Cerebellar cortex (tissue), 1 donor: ENCODE measurements around the gene PDIA4.
A peak's percentile ranks its signal among the peaks of the same experiment; 100 is the strongest.
"Not testable (repeated sequence)": the region's sequence is repeated elsewhere in the genome, so short reads cannot be mapped to it uniquely, and the experiment has no call there.

Experiments
- DNase-seq: peaks from one replicate; pipeline ENCODE4 v3.0.0-alpha.2; 2015; ENCODE audit warnings: low spot score

The PDIA4 gene

DNA sequence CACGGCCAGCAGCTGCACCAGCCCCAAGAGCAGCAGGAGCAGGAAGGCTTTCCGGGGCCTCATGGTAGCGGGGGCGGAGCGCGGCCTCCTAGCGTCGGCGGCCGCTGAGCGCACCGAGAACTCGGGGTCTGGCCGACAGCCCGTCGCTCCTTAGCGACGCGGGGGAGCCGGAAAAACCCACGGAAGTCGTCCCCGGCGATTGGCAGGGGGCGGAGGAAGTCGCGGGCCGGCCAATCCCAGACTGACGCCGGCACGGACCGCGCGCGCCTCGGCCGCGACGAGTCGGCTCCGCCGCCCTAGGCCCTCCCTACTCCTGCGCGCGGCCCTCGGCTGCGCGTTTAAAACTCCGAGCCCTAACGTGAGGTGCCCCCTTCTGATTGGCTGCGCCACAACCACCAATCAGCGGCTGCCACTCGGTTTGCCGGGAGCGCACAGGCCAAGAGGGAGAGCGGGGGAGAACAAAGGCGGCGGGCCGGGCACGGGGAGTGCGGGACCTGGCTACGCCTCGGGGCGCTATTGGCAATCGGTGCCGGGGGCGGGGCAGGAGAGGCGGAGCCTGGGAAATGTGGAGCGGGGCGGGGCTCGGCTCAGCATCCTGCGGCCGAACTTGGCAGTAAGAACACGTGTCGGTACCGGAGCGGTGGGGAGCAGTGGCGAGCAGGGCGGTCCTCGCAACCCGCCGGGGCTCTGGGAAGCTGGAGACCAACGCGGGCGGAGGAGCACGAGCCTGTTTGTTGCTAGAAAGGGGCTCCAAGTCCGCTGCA, at the start of gene PDIA4:
PDIA4 (minus strand) TSS at position 160 of the 764 bp plus-strand sequence; CDS start at position 63, 97 bp downstream.
- DNase-seq = peak; percentile 99

- no peak for DNase-seq
Observed at GRCh38 chr7:149077594-149077993, 49.3 kb upstream of the PDIA4 start.

DNA sequence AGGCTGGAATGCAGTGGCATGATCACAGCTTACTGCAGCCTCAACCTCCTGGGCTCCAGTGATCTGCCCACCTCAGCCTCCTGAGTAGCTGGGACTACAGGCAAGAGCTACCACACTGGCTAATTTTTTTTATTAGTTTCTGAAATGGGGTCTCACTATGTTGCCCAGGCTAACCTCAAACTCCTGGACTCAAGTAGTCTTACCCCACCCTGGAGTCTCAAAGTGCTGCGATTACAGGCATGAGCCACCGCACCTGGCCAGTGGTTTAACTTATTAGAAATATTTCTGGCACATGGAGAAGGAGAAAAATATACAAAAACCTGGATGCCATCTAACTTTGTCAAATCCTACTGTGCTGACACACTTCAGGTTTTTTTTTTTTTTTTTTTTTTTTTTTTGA, 47.0 kb upstream of the PDIA4 start:
- DNase-seq = no peak

DNA sequence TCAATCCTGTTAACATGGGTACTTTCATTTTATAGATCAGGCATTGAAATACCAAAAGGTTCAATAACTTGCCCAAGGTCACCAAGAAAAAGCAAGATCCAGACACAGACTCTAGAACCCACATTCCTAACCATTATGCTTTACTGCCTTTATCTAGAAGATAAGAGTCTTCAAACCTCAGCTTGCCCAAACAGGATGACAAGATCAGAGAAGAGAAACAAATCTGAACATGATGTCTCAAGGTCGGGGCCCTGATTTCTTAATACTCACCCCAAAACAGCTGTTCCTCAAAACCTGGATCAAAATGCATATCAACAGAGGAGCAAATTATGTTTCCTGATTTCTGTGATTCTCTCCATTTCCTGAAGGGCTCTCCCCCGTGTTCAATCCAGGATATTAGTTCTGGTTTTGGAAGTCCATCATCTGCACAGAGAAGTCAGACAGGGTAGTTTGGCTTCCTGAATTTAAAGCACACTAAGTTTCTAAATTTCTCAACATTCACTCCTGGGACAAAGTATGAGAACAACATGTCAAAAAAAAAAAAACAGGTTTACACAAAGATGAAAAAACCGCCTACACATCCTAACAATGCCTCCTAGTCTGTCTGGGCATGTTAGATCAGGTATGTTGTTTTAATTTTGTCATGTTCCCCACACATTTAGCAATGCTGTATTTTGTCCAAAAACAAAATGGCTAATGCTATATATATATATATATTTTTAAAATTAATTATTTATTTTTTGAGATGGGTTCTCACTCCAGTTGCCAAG, 46.0 kb upstream of the PDIA4 start:
- DNase-seq = no peak

GRCh38 chr7:149072438-149072775, 44.1 kb upstream of the PDIA4 start:
- no peak for DNase-seq

GRCh38 chr7:149071641-149072437, 43.5 kb upstream of the PDIA4 start:
- peak; percentile 44 for DNase-seq

DNA sequence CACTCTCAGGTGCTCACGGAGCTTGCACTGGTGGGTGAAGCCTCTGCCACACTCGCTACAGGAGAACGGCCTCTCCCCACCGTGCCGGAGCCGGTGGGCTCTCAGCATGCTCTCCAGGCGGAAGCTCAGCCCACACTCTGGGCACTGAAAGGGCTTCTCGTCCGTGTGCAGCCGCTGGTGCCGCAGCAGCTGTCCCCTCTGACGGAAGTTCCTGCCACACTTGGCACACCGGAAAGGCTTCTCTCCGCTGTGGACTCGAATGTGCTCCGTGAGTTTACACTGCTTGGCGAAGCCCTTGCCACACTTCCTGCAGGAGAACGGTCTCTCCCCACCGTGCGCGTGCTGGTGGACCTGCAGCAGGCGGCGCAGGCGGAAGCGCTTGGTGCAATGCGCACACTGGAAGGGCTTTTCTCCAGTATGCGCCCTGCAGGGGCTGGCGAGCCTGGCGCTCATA, 42.9 kb upstream of the PDIA4 start:
- DNase-seq = no peak

DNA sequence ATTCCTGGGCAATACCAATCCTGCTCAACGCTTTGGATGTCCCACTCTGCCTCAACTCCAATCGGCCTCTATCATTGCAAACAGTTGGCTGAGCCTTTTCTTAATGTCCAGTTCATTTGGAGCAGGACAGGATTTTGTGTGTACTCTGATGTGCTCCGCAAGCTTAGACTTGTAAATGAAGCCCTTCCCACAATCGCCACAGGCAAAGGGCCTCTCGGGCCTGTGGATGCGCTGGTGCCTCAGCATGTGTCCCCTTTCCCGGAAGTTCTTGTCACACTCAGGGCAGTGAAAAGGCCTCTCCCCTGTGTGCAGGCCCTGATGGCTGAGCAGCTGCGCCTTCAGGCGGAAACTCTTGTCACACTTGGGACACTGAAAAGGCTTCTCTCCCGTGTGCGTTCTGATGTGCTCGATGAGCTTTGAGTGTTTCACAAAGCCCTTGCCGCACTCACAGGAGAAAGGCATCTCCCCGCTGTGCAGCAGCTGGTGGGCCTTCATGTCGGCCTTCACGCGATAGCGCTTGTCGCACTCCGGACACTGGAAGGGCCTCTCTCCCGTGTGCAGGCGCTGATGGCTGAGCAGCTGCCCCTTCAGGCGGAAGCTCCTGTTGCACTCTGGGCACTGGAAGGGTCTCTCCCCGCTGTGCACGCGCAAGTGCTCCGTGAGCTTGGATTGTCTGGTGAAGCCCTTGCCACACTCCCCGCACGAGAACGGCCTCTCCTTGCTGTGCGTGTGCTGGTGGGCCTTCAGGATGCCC, 42.2 kb upstream of the PDIA4 start:
- DNase-seq = no peak

DNA sequence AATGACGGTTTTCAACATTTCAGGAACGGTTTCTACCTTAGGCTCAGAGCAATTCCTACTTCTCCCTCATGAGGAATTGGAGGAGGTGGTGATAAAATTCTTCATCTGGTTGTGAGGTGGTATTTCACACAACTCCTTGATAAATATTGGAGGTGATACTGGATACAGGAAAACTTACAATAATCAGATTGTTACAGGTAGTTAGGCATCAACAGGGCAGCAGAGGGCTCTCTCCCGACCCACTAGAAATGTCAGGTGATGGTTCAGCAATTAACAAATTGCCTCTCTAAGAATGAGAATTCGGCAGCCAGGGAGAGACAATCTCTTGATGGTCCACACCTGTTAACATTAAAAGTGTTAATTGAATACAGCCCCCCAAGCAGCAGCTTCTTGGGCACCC, 39.6 kb upstream of the PDIA4 start:
- no peak for DNase-seq

DNA sequence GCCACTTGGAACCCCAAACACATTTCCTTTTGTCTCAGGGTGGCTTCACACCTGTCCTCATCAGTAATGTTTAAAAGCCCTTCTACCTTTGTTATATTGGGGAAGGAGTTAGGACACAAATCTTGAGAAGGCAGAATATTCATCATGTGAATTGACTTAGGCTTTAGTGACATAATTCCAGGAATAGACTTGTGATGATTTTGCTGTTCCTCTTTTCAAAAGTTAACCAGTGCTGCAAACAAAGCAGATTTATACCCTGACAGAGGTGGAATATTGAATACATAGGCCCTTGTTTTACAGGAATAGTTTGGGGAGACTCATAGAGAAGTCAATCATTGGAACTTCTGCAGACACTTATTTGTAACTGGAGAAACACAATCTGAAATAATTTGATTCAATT, 35.2 kb upstream of the PDIA4 start:
- no peak for DNase-seq

- DNase-seq = not testable (repeated sequence)
Observed at GRCh38 chr7:149062217-149062899, 34.1 kb upstream of the PDIA4 start.

DNA sequence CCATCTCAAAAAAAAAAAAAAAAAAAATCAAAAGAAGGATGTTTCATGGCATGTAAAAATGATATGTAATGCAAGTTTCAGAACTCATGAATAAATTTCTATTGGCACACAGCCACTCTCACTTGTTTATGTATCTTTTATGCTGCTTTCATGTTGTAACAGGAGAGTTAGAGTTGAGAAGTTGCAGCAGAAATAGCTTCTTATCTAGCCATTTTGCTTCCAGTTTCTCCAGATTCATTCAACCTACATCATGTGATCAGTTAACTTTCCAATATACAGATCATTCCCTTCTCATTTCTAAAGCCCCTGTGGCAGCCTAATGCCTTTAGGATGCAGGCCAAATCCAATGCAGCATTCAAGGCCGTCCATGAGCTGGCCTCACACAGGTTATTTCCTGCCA, 31.9 kb upstream of the PDIA4 start:
- no peak for DNase-seq

GRCh38 chr7:149053885-149054284, 25.6 kb upstream of the PDIA4 start:
- DNase-seq = no peak

- no peak for DNase-seq
Observed at GRCh38 chr7:149053384-149053783, 25.1 kb upstream of the PDIA4 start.

DNA sequence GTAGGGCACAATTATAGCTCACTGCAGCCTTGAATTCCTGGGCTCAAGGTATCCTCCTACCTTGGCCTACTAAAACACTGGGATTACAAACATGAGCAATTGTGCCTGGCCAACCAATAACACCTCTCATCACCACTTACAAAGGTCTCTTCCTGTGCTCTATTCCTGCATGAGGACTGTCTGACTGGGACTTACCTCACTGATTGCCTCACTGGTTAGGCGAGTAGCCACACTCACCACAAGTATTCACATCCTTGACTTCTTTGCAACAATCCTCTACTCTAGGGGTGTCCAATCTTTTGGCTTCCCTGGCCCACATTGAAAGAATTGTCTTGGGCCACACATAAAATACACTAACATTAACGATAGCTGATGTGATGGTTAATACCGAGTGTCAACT, 22.6 kb upstream of the PDIA4 start:
- no peak for DNase-seq

DNA sequence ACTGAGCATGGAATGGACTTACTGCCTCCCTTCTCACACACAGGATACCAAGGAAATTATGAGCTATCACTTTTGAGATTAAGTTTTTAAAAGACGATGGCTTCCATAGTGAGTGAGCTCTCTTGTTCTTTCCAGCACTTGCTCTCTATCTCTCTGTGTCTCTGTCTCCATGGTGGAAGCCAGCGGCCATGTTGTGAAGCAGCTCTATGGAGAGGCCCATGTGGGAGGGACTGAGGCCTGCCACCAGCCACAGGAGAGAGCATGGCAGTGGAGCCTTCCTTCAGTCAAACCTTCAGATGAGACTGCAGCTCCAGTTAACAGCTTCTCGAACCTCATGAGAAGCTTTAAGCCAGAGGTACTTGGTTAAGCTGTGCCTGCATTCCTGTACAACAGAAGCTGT, 20.5 kb upstream of the PDIA4 start:
- no peak for DNase-seq

DNA sequence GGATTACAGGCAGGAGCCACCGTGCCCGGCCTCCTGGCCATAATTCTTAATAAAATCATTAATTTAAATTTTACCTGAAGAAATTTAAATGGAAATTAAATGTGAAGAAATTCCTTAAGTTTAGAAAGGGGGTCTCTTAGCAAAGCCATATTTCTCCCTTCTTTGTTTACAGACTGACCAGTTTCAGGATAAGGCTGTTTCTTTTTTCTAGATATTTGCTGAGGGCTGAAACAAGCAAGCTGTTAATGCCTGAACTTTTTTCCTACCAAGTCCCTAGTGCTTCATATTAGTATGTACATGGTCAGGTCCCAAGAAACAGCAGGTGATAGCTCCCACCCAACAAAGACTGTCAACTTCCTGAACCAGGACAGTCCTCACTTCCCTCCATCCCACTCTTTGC, 18.1 kb upstream of the PDIA4 start:
- no peak for DNase-seq

GRCh38 chr7:149043936-149044335, 15.6 kb upstream of the PDIA4 start:
- DNase-seq = no peak

DNA sequence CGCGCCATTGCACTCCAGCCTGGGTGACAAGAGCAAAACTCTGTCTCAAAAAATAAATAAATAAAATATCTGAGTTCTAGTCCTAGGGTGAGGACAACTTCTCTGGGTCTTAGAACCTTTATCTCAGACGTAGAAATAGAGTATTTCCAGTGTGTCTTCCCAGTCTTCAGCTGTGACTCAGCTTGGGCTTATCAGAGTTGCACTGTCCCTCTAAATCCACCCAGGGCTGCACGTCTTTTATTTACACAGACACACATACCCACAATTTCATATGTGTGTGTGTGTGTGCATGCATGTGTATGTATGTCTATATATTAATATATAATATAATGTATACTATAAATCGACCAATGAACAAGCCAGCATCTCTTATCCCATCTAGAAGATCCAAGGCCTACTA, 13.0 kb upstream of the PDIA4 start:
- DNase-seq = no peak

- DNase-seq = not testable (repeated sequence)
Observed at GRCh38 chr7:149038641-149039040, 10.3 kb upstream of the PDIA4 start.

DNA sequence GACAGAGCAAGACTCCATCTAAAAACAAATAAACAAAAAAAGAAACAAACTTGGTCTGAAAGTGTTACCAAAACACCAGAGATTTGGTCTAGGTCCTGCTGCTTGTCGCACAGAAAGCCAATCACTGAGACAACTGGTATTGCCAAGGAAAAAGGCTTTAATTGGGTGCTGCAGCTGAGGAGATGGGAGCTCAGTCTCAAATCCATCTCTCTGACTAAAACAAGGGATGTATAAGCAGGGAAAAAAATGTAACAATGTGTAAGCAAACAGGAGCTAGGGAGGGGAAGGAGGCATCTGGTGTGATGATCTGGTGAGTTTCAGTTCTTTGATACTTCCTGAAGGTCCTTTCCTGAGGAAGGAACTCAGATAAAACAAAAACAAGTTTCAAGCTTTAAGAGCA, 8.4 kb upstream of the PDIA4 start:
- DNase-seq = no peak
